ENCODE data around the gene SNTA1.

The SNTA1 gene

DNA sequence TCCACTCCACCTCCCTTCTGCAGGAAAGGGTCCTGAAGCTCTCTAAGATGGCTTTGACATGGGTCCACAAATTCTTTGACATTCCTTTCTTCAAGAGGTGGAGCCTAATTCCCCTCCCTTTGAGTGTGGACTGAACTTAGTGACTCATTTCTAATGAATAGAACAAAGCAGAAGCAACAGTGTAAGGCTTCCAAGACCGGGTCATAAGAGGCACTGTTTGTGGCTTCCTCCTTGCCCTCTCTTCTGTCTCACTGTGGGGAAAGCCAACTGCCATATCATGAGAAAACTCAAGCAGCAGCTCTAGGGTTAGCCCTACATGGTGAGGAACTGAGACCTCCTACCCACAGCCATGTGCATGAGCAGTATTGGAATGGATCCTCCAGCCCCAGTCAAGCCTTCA, 36.3 kb downstream of the SNTA1 start:
- TF ChIP-seq, protein P1, sequence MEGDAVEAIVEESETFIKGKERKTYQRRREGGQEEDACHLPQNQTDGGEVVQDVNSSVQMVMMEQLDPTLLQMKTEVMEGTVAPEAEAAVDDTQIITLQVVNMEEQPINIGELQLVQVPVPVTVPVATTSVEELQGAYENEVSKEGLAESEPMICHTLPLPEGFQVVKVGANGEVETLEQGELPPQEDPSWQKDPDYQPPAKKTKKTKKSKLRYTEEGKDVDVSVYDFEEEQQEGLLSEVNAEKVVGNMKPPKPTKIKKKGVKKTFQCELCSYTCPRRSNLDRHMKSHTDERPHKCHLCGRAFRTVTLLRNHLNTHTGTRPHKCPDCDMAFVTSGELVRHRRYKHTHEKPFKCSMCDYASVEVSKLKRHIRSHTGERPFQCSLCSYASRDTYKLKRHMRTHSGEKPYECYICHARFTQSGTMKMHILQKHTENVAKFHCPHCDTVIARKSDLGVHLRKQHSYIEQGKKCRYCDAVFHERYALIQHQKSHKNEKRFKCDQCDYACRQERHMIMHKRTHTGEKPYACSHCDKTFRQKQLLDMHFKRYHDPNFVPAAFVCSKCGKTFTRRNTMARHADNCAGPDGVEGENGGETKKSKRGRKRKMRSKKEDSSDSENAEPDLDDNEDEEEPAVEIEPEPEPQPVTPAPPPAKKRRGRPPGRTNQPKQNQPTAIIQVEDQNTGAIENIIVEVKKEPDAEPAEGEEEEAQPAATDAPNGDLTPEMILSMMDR (IDR thresholded peaks at IDR 0.05): no peak

DNA sequence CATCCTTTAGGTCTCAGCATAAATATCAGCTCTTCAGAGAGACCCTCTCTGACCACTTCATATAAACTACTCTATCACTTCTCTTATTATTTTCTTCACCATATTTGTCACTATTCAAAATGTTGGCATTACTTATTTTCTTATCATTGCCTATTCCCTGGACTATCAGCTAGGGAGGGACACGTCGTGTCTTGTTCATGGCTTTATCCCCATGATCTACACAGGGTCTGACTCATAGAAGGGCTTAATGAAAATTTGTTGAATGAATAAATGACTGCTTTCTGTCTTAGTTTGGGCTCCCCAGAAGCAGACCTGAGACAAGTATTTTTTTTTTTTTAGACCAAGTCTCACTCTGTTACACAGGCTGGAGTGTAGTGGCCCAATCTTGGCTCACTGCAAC, 39.3 kb downstream of the SNTA1 start:
- no peak for DNase-seq
- Mint-ChIP-seq H3K9me3 (peaks cover 6% of the 10 kb centered on the region), H3K27me3 (ENCODE audit: low read depth, poor library complexity) (no peaks in the 10 kb centered on the region), H3K36me3 (ENCODE audit: low read depth) (peaks cover 28% of the 10 kb centered on the region), H3K27ac (no peak overlapping the region), H3K4me1 (peaks cover 48% of the 10 kb centered on the region), H3K4me3 (peak overlapping the region; percentile 59)
- TF ChIP-seq, protein P1 (IDR thresholded peaks at IDR 0.05): no peak

More for the DNA sequence above, 36.3 kb downstream of the SNTA1 start:
- no peaks in the 10 kb centered on the region for H3K27me3 Mint-ChIP-seq (ENCODE audit: low read depth, poor library complexity)
- H3K4me1 Mint-ChIP-seq: peaks cover 29% of the 10 kb centered on the region
- peaks cover 28% of the 10 kb centered on the region for H3K36me3 Mint-ChIP-seq (ENCODE audit: low read depth)
- no peak for DNase-seq
- H3K27ac Mint-ChIP-seq: peak overlapping the region; percentile 74
- peaks cover 6% of the 10 kb centered on the region for H3K9me3 Mint-ChIP-seq
- no peak overlapping the region for H3K4me3 Mint-ChIP-seq

DNA sequence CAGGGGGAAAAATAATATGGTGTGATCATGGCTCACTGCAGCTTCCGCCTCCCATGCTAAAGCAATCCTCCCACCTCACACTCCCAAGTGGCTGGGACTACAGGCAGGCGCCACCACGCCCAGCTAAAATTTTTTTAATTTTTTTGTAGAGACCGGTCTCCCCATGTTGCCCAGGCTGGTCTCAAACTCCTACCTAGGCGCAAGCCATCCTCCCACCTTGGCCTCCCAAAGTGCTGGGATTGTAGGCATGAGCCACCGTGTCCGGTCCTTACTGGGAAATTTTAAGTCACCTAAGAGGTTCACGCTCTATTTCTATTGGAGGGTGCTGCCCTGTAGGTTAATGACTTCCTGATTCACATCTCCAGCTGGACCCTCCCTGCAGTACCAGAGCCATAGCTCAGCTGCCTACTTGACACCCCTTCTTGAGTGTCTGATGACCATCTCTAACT, 41.6 kb downstream of the SNTA1 start:
- Mint-ChIP-seq H3K36me3 (ENCODE audit: low read depth) (peaks cover 19% of the 10 kb centered on the region), H3K4me1 (peaks cover 38% of the 10 kb centered on the region), H3K27ac (peak overlapping the region; percentile 70), H3K9me3 (peaks cover under 1% of the 10 kb centered on the region), H3K27me3 (ENCODE audit: low read depth, poor library complexity) (no peaks in the 10 kb centered on the region), H3K4me3 (peak overlapping the region; percentile 97)
- TF ChIP-seq, protein P1 (IDR thresholded peaks at IDR 0.05): no peak
- DNase-seq: no peak

DNA sequence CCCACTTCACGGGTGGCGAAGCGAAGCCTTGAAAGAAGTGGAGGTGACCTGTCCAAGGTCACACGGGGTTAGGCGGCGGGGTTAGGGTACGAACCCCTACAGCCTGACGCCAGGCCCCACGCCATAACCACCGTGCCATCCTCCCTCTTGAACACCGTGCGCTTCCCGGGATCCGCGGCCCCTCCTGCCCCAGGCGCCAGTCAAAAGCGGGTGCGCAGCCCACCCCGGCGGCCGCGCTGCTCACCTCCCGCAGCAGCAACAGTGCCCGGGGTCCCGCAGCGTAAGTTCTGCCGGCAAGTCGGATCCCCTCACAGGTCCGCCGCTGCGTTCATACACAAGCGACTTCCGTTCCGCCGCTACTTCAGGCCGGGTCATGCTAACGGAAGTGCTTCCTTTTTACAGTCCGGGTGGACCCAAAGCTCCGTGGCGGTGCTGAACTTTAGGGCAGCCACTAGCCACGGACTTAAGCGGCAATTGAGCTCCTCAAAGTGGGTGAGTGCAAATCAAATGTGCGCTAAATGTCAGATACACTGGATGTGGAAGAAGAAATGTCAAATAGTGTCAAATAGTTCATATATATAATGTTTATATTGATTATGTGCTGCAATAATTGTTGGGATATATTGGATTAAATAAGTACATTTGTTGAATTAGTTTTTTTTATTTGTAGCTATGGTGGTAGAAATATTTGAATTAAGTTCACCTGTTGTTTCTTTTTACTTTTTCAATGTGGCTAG, 42.2 kb downstream of the SNTA1 start, which contains the start of gene CDK5RAP1:
CDK5RAP1 (minus strand) TSS at position 336 of the 737 bp plus-strand sequence. CDS start 4,455 bp downstream, outside the sequence.
- no peaks in the 10 kb centered on the region for H3K9me3 Mint-ChIP-seq
- peak; percentile 82 for DNase-seq
- H3K4me3 Mint-ChIP-seq: peak within 1 kb of the TSS; percentile 97
- no peaks in the 10 kb centered on the region for H3K27me3 Mint-ChIP-seq (ENCODE audit: low read depth, poor library complexity)
- TF ChIP-seq, protein P1 (IDR thresholded peaks at IDR 0.05): no peak
- peaks cover 18% of the 10 kb centered on the region for H3K36me3 Mint-ChIP-seq (ENCODE audit: low read depth)
- peak within 1 kb of the TSS; percentile 70 for H3K27ac Mint-ChIP-seq
- peaks cover 38% of the 10 kb centered on the region for H3K4me1 Mint-ChIP-seq

DNA sequence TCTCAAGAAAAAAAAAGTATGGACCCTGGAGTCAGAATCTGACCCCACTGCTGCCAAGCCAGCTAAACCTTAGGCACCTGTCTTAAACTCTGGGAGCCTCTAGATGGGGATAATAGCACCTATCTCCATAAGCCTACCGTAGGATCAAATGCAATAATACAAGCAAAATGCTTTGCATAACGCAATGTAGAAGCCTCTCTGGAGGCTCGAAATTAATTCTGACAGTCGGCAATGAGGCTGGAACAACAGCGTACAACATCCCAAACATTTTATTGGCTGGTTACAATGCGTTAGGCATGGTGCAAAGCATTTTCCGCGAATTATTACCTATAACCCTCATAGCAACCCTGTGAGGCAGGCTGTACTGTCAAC, 42.8 kb downstream of the SNTA1 start:
- Mint-ChIP-seq H3K36me3 (ENCODE audit: low read depth) (peaks cover 24% of the 10 kb centered on the region), H3K9me3 (no peaks in the 10 kb centered on the region), H3K4me1 (peaks cover 38% of the 10 kb centered on the region), H3K27me3 (ENCODE audit: low read depth, poor library complexity) (no peaks in the 10 kb centered on the region), H3K27ac (no peak overlapping the region), H3K4me3 (peak overlapping the region; percentile 97)
- TF ChIP-seq, protein P1 (IDR thresholded peaks at IDR 0.05): no peak
- no peak for DNase-seq

DNA sequence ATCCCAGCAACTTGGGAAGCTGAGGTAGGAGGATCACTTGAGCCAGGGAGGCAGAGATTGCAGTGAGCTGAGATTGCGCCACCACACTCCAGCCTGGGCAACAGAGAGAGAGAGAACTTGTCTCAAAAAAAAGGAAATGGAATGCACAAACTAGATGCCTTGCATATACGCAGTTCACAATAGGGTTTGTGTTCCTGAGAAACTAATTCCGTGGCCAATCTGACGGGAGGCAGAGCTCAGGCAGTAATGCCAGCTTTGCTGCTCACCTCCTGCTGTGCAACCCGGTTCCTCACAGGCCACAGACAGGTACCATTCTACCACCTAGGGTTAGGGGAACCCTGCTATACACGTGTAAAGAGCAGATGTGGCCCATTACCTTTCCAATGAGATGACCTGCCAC, 43.6 kb downstream of the SNTA1 start:
- Mint-ChIP-seq H3K36me3 (ENCODE audit: low read depth) (peaks cover 25% of the 10 kb centered on the region), H3K4me3 (peak overlapping the region; percentile 97), H3K4me1 (peaks cover 38% of the 10 kb centered on the region), H3K9me3 (no peaks in the 10 kb centered on the region), H3K27me3 (ENCODE audit: low read depth, poor library complexity) (no peaks in the 10 kb centered on the region), H3K27ac (no peak overlapping the region)
- TF ChIP-seq, protein P1 (IDR thresholded peaks at IDR 0.05): no peak
- no peak for DNase-seq
